Activated T-helper 1 cell treated with anti-CD3 and anti-CD28 coated beads, Interleukin-12 subunit alpha, Interleukin-12 subunit beta, Interleukin-2, Interleukin-4 antibody, amounts not matched to agents 30 ng/mL and 10 ng/mL and 1 ng/mL, durations not matched to agents 14 hours and 24 hours and 36 hours (primary cell): ENCODE measurements around the gene PSMD10. TPM values are rescaled to one million over a fixed set of nuclear protein-coding genes. Genes with fewer than 3 reads are reported as not detected.

Source experiments
- DNase-seq: peaks from one replicate; pipeline ENCODE4 v3.0.0; 2021; ENCODE audit warnings: low spot score
- H3K27ac Mint-ChIP-seq: one replicate; pipeline ENCODE4 v1.8.0; 2021; ENCODE audit warnings: mild to moderate bottlenecking, mixed read lengths
- H3K27me3 Mint-ChIP-seq: one replicate; pipeline ENCODE4 v1.8.0; 2022; ENCODE audit warnings: mild to moderate bottlenecking, moderate library complexity, mixed read lengths; ENCODE audit not compliant: insufficient read depth
- H3K36me3 Mint-ChIP-seq: one replicate; pipeline ENCODE4 v1.8.0; 2021; ENCODE audit warnings: low read depth, mixed read lengths
- H3K4me1 Mint-ChIP-seq: one replicate; pipeline ENCODE4 v1.8.0; 2021; ENCODE audit warnings: low read depth, mixed read lengths
- H3K4me3 Mint-ChIP-seq: one replicate; pipeline ENCODE4 v1.8.0; 2021; ENCODE audit warnings: mild to moderate bottlenecking, moderate library complexity, mixed read lengths
- H3K9me3 Mint-ChIP-seq: one replicate; pipeline ENCODE4 v1.8.0; 2021; ENCODE audit warnings: mixed read lengths
- intact Hi-C: fragments of 100-400 bp; cut with micrococcal nuclease; formaldehyde crosslinking; loops from one replicate; pipeline ENCODE4 v1.15.1; 2024
- total RNA-seq: library from RNA; stranded (reverse); gene quantifications from 2 replicates; pipeline ENCODE4 v1.2.3, GENCODE V29; 2022

PSMD10 gene
- total RNA-seq, 1 donor from 2014 or later = 44.1 TPM

DNA sequence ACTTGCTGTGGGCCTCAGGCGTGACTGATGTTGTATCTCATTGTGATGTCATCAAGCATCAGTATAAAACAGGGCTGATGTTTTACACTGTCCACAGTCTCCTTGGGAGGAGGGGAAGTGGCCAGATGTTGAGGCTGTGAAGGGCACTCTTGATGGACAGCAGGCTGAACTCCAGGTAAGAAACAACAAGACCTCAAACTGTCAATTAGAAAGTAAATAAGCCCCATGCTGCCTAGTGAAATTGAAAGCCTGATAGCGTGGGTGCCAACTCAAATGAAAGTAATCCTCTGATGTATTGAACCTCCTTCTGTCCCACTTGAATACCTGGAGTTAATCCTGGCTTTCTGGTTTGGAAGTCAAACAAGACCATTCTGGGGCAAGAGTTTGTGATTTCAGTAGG, 26.7 kb downstream of the PSMD10 start:
- no peak for DNase-seq
- no peaks in the 10 kb centered on the region for H3K9me3 Mint-ChIP-seq
- H3K4me3 Mint-ChIP-seq = no peak overlapping the region
- H3K4me1 Mint-ChIP-seq = no peaks in the 10 kb centered on the region
- H3K27me3 Mint-ChIP-seq = peaks cover 6% of the 10 kb centered on the region
- no peak overlapping the region for H3K27ac Mint-ChIP-seq
- H3K36me3 Mint-ChIP-seq = no peaks in the 10 kb centered on the region
- intact Hi-C loops = no loop called here

- Mint-ChIP-seq H3K9me3 (no peaks in the 10 kb centered on the region), H3K27ac (no peak overlapping the region), H3K36me3 (no peaks in the 10 kb centered on the region), H3K4me1 (no peaks in the 10 kb centered on the region), H3K4me3 (no peak overlapping the region), H3K27me3 (peaks cover 5% of the 10 kb centered on the region)
- intact Hi-C loops = no loop called here
- DNase-seq = no peak
Measured at GRCh38 chrX:108064001-108064400, 27.3 kb downstream of the PSMD10 start.

DNA sequence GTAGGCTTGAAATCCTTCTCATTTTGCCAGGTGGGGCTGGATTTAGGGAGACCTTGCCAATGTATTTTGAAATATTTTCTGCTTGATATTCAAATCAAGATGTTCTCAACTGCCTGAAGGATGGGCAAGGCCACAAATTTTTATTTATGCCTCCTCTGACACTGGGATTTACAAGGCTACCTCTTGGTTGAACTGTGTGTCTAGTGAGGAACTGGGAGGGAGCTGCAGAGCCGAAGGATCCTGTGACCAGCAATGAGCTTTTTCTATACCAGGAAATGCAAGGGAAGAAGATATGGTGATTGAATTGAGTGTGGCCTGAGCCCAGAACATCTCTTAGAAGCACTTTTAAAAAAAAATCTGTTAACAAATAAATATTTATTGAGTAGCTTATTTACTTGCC, 31.5 kb downstream of the PSMD10 start:
- intact Hi-C loops = no loop called here
- H3K27ac Mint-ChIP-seq = no peak overlapping the region
- H3K27me3 Mint-ChIP-seq = peaks cover 11% of the 10 kb centered on the region
- no peak for DNase-seq
- H3K9me3 Mint-ChIP-seq = no peaks in the 10 kb centered on the region
- H3K4me3 Mint-ChIP-seq = no peak overlapping the region
- no peaks in the 10 kb centered on the region for H3K36me3 Mint-ChIP-seq
- H3K4me1 Mint-ChIP-seq = no peaks in the 10 kb centered on the region

- Mint-ChIP-seq H3K36me3 (no peaks in the 10 kb centered on the region), H3K9me3 (no peaks in the 10 kb centered on the region), H3K27me3 (peaks cover 13% of the 10 kb centered on the region), H3K4me1 (no peaks in the 10 kb centered on the region), H3K4me3 (no peak overlapping the region), H3K27ac (no peak overlapping the region)
- no peak for DNase-seq
- intact Hi-C loops = no loop called here
Measured at GRCh38 chrX:108055546-108055945, 35.8 kb downstream of the PSMD10 start.

DNA sequence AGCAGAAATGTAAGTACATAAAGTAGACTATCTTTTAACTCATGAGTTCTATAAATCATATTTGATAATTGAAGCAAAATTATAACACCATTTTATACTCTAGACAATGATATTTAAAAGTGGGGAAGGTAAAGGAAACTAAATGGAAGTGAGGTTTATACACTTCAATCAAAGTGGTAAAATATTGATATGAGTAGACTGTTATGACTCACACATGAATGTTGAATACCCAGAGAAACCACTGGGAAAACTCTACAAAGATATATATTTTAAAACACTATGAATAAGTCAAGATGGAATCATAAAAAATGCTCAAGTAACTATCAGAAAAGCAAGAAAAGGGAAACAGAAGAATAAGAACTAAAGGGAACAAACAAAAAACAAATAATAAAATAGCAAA, 38.1 kb downstream of the PSMD10 start:
- Mint-ChIP-seq H3K4me1 (no peaks in the 10 kb centered on the region), H3K9me3 (no peaks in the 10 kb centered on the region), H3K27ac (no peak overlapping the region), H3K27me3 (peaks cover 10% of the 10 kb centered on the region), H3K4me3 (no peak overlapping the region), H3K36me3 (no peaks in the 10 kb centered on the region)
- no peak for DNase-seq
- intact Hi-C loops = no loop called here

DNA sequence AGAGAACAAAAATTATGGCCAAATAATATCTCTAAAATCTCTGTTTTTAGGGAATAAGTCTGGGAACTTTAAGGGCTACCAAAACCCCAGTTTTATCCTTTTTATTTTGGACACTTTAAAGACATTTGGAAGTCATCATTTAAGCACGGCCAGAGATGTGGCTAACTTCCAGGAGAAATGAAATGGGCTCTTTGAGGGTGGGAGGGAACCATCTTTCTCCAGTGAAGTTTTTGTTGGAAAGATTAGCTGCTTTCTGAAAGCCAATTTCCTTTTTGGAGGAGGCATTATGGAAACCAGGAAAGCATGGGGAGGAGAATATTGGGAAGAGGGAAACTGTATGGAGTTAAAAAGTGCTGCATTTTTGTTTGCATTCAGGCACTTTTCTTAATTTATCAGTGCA, 41.7 kb downstream of the PSMD10 start:
- H3K36me3 Mint-ChIP-seq = no peaks in the 10 kb centered on the region
- H3K27me3 Mint-ChIP-seq = peaks cover 2% of the 10 kb centered on the region
- no peaks in the 10 kb centered on the region for H3K9me3 Mint-ChIP-seq
- H3K4me1 Mint-ChIP-seq = no peaks in the 10 kb centered on the region
- no peak for DNase-seq
- H3K4me3 Mint-ChIP-seq = no peak overlapping the region
- intact Hi-C loops = no loop called here
- H3K27ac Mint-ChIP-seq = no peak overlapping the region

- Mint-ChIP-seq H3K27me3 (peaks cover 2% of the 10 kb centered on the region), H3K36me3 (no peaks in the 10 kb centered on the region), H3K4me3 (no peak within 1 kb of the TSS), H3K27ac (no peak within 1 kb of the TSS), H3K4me1 (no peaks in the 10 kb centered on the region), H3K9me3 (no peaks in the 10 kb centered on the region)
- intact Hi-C loops = no loop called here
- no peak for DNase-seq
Measured at GRCh38 chrX:108044554-108045256, 46.6 kb downstream of the PSMD10 start, which contains the start of gene VSIG1. TSS of gene VSIG1 (plus strand) at chrX:108045065. CDS start at chrX:108045131, 66 bp downstream.

GRCh38 chrX:108036298-108036973, 54.9 kb downstream of the PSMD10 start:
- no peaks in the 10 kb centered on the region for H3K9me3 Mint-ChIP-seq
- no peak overlapping the region for H3K27ac Mint-ChIP-seq
- intact Hi-C loops = no loop called here
- DNase-seq = no peak
- no peaks in the 10 kb centered on the region for H3K4me1 Mint-ChIP-seq
- no peaks in the 10 kb centered on the region for H3K36me3 Mint-ChIP-seq
- no peak overlapping the region for H3K4me3 Mint-ChIP-seq
- peaks cover 4% of the 10 kb centered on the region for H3K27me3 Mint-ChIP-seq

DNA sequence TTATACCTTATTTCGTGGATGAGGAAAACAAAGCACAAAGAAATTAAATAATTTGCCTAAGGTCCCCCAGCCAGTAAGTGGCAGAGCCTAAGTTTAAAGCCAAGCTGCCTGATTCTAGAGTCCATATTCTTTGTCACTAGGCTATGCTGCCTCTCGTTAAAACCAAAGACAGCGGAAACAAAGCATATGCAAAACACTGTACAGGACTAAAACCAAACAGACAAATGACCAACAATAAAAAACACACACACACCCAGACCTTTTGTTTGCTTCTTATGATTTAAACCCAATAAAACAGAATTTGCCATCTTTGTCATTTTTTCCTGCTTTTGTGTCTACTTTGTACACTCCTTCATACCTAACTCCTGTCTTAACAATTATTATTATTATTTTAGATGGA, 56.6 kb downstream of the PSMD10 start:
- Mint-ChIP-seq H3K4me3 (no peak overlapping the region), H3K36me3 (no peaks in the 10 kb centered on the region), H3K9me3 (no peaks in the 10 kb centered on the region), H3K27ac (no peak overlapping the region), H3K4me1 (no peaks in the 10 kb centered on the region), H3K27me3 (peaks cover 4% of the 10 kb centered on the region)
- DNase-seq = no peak
- intact Hi-C loops = no loop called here

Other genes with a start within 250 kb of the PSMD10 start
- gene TEX13B, start 109.2 kb downstream of the PSMD10 start, total RNA-seq = not detected in 2 replicates
- 0.73 TPM in 1 of 2 replicates, not detected in the other for gene VSIG1, start 46.5 kb downstream of the PSMD10 start, total RNA-seq
- gene ATG4A, start 236 bp upstream of the PSMD10 start, total RNA-seq = 9.6 and 9.8 TPM in 2 replicates